Large intestine (tissue), 3 donors: ENCODE measurements around the gene RNLS. TPM values are rescaled to one million over a fixed set of nuclear protein-coding genes. Genes with fewer than 3 reads are reported as not detected.
"Not testable (repeated sequence)": the region's sequence is repeated elsewhere in the genome, so short reads cannot be mapped to it uniquely, and the experiment has no call there.

Experiments used
- DNase-seq, 2 donors: peaks; one replicate each; pipeline versions ENCODE4 v3.0.0 to v3.0.0-alpha.2; 2013
- H3K27ac ChIP-seq: one replicate; pipeline ENCODE4 v1.5.1; 2013; ENCODE audit warnings: low read length
- H3K27me3 ChIP-seq: 2 replicates; pipeline ENCODE4 v1.6.1; 2013; ENCODE audit warnings: low read length; ENCODE audit not compliant: control insufficient read depth, insufficient read depth
- H3K36me3 ChIP-seq: 2 replicates; pipeline ENCODE4 v1.6.1; 2013; ENCODE audit warnings: low read length; ENCODE audit not compliant: control insufficient read depth, insufficient read depth
- H3K4me1 ChIP-seq: one replicate; pipeline ENCODE4 v1.6.1; 2013; ENCODE audit warnings: low read length; ENCODE audit not compliant: control insufficient read depth, insufficient read depth
- H3K4me3 ChIP-seq: one replicate; pipeline ENCODE4 v1.5.1; 2013; ENCODE audit warnings: low read length
- H3K9me3 ChIP-seq: one replicate; pipeline ENCODE4 v1.6.1; 2013; ENCODE audit warnings: mild to moderate bottlenecking, low read depth, low read length, moderate library complexity; ENCODE audit not compliant: control insufficient read depth
- WGBS: methylation state at CpG from one replicate; pipeline ENCODE4 v1.1.5; 2013; ENCODE audit warnings: low lambda C conversion rate; ENCODE audit not compliant: insufficient coverage; 5-methylcytosine and 5-hydroxymethylcytosine counted together
- polyA plus RNA-seq: library from polyadenylated mRNA; unstranded; fragments of 120-200 nt; gene quantifications from one replicate; pipeline ENCODE4 v1.2.1, GENCODE V29; 2013

The RNLS gene
- polyA plus RNA-seq, 1 donor = 19.5 TPM

DNA sequence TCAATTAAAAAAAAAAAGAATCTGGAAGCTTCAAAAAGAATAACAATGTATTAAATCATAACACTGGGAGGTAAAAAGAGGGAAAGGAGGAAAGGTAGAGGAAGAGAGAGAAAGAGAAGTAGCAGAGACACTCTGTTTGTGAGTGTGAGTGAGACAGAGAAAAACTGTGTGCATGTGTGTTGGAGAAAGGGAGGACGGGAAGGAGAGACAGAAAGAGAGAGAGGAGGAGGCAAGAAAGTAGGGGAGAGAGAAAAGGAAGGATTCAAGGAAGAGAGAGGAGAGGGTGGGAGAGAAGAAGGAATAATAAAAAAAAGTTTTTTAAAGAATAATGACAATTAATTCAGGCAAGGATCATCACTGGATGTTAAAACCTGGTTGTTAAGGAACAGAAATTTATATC, 77.9 kb downstream of the RNLS start:
- no peak overlapping the region for H3K4me3 ChIP-seq
- no peaks in the 10 kb centered on the region for H3K4me1 ChIP-seq
- no peak overlapping the region for H3K27ac ChIP-seq
- H3K36me3 ChIP-seq = no peaks in the 10 kb centered on the region
- no peaks in the 10 kb centered on the region for H3K27me3 ChIP-seq
- WGBS = 85% methylated on average over 1 of the region's 1 CpG
- H3K9me3 ChIP-seq = no peaks in the 10 kb centered on the region
- DNase-seq = no peak

DNA sequence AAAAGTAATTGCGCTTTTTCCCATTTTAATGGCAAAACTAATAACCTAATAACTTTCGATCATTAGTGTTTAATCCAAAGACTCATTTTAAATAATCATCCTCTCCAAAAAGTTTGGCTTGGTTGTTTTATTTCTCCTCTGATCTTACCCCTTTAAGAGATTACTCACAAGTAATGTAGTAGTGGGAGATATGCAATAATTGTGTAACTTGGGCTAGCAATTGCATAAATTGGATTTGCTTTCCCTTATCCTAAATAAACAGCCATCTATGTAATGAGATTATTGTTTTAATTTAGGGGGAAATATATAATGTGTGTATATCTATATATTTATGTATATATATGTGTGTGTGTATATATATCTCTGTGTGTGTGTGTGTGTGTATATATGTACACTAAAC, 82.5 kb downstream of the RNLS start:
- DNase-seq = no peak
- H3K27me3 ChIP-seq = no peaks in the 10 kb centered on the region
- WGBS = no CpG with 5 or more reads among the region's 2 CpGs
- H3K27ac ChIP-seq = no peak overlapping the region
- H3K4me3 ChIP-seq = no peak overlapping the region
- no peaks in the 10 kb centered on the region for H3K4me1 ChIP-seq
- no peaks in the 10 kb centered on the region for H3K9me3 ChIP-seq
- H3K36me3 ChIP-seq = no peaks in the 10 kb centered on the region

DNA sequence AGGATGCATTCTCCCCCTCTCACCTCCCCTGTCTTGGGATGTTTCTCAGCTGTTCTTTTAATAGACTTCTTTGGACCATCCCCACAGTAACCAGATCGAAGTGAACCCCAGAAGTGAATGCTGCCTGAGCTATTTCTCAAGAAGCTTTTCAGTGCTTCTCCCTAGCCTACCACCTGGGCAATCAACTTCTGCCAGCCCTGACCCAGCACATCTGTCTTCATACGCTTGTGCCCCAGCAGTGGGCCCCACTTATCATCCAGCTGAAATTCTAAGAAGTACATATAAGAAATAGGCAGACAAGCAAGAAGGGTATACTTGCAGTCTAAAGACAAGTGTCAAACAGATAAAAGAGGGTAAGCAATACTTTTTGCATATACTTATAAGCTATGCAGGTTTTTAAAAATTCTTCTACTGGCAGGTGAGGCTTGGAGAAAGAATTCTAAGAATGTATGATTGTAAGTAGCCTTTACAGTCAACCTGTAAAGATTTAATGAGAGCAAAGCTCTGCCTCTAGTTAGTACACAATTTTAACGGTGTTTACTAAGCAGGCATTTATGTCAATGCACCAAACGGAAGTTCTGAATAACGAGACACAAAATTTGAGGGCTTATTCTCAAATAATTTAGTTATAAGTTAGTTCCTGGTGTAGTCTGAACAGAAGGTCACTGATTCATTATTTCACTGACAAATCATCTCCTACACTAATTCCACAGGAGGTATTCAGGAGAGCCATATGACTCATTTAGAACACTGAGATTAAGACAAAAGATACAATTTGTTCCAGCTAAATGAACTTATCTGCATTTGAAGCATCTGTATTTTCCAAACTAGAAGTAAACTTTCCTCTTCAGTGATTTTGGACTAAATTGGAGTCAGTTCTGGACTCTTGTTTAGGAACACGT, 83.3 kb downstream of the RNLS start:
- Histone ChIP-seq H3K9me3 (no peaks in the 10 kb centered on the region), H3K27me3 (no peaks in the 10 kb centered on the region), H3K4me1 (no peaks in the 10 kb centered on the region), H3K27ac (no peak overlapping the region), H3K36me3 (no peaks in the 10 kb centered on the region), H3K4me3 (no peak overlapping the region)
- DNase-seq = no peak
- 88% methylated on average over 1 of the region's 6 CpGs for WGBS

DNA sequence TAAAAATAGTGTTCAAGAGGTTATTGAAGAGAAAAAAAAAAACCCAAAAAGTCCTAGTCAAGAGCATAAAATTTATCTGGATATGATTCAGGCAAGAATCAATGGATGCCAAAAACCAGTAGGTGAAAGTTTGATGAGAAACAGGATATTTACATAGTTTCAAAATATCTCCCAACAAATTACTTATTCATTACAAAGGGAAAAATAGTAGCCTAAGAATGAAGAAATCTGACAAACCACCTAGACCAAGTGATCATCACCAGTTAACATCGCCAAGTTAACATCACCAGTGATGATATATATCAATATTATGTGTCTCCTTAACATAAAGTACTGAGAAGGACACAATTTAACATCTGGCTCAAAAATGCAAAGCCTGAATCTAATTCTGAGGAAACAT, 85.2 kb downstream of the RNLS start:
- no peak overlapping the region for H3K27ac ChIP-seq
- H3K36me3 ChIP-seq = no peaks in the 10 kb centered on the region
- WGBS = no CpG with 5 or more reads among the region's 1 CpG
- no peak for DNase-seq
- no peaks in the 10 kb centered on the region for H3K9me3 ChIP-seq
- no peak overlapping the region for H3K4me3 ChIP-seq
- no peaks in the 10 kb centered on the region for H3K27me3 ChIP-seq
- no peaks in the 10 kb centered on the region for H3K4me1 ChIP-seq

DNA sequence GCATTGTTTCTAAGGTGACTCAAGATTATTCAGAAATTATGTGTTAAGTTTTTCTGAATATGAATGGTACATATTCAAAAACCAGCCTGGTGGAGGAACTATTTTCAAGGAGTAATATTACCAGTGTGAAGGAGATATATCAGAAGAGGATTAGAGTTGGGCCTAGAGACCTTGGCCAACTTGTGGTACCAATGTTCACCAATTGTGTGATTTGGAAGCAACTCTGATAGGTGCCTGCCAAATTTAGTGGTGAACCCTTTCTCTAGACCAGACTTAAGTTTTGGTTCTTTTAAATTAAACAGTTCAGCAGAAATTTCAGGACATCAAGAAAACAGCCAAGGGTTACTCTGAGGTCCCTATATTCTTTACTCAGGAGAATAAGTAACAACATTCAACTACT, 88.6 kb downstream of the RNLS start:
- Histone ChIP-seq H3K27ac (no peak overlapping the region), H3K27me3 (no peaks in the 10 kb centered on the region), H3K4me1 (no peaks in the 10 kb centered on the region), H3K4me3 (no peak overlapping the region), H3K36me3 (no peaks in the 10 kb centered on the region), H3K9me3 (no peaks in the 10 kb centered on the region)
- DNase-seq = no peak

DNA sequence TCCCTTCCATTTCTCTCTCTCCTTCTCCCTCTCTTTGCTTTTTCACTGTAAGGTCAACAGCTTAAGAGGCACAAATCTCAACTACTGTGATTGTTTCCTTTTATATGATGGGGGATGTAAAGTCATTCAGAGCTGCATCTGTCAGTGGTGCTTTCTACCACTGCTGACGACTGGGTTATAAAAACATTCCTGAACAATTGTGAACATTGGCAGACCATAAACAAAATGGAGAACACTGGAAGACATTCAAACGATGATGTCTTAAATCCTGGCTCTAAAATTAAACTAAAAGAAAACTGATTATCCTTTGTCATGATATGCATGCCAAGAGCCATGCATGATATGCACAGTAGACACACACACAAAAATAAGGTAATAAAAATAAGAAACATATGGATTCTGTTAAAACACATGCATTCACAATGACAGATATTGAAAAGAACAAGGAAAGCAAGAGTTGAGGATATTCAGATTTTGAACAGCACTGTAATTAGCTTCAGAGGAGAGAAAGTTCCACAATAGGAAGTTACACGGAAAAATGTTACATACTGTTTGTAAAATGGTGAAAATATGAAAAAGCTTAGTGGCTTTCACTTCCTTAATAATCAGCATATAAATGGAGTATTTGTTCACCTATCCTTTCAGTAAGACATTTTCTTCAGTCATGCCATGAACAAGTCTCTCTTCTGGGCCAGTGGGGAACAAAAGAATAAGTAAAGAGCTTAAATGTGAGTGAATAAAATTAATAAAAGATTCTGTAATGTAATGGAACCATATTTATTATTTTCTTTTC, 89.2 kb downstream of the RNLS start:
- Histone ChIP-seq H3K27ac (no peak overlapping the region), H3K36me3 (no peaks in the 10 kb centered on the region), H3K9me3 (no peaks in the 10 kb centered on the region), H3K27me3 (no peaks in the 10 kb centered on the region), H3K4me3 (no peak overlapping the region), H3K4me1 (no peaks in the 10 kb centered on the region)
- 64% methylated on average over 2 of the region's 3 CpGs for WGBS
- no peak for DNase-seq

DNA sequence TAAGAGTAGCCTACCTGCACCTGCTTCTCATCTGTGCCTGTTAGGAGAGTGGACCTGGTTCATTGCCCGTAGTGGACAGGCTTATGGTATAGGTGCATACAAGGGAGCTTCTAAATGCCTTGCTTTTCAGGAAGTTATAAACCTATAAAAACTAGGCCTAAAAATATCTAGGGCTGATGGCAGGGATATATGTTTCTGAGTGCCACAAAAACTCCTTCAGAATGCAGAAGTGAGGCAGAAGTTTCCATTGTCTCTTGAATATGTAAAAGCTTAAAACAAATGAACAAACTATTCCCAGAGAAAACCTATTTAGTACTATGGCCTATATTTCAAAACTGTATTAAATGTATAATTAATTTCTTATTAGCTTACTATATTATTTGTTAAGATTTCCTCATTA, 91.8 kb downstream of the RNLS start:
- Histone ChIP-seq H3K27me3 (no peaks in the 10 kb centered on the region), H3K36me3 (no peaks in the 10 kb centered on the region), H3K4me3 (no peak overlapping the region), H3K9me3 (no peaks in the 10 kb centered on the region), H3K27ac (no peak overlapping the region), H3K4me1 (no peaks in the 10 kb centered on the region)
- no CpG with 5 or more reads among the region's 1 CpG for WGBS
- DNase-seq = no peak

DNA sequence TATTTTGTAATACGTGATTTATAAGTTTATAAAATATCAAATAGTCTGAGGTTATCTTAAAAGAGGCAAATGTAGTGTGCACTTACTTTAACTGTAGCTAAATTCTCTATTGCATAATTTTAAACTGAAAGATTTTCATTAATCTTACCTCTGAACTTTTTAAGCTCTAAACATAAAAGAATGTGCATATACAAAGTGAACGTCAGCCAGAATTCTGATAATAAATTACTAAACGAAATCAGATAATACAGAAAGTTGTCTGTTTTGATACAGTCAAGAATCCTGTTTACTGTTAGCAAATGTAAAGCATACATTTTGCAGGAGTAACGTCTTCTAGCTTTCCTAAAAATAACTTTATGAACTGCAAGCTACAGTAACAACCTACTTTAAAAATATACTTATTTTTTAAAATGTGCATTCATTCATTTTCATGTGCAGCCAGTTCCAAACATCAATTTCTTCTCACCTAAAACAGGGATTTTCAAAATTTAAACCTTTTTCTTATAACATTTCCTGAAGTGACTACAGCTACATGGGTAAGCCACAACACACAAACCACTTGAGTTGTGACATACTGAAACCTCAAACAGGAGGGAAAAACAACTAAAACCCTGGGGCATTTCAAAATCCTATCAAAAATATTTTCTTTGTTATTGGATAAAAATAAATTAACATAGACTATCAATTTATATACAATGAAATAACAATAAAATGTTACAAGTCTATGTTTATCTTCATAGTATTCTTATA, 92.7 kb downstream of the RNLS start:
- no peaks in the 10 kb centered on the region for H3K36me3 ChIP-seq
- no peak for DNase-seq
- 93% methylated on average over 3 of the region's 4 CpGs for WGBS

DNA sequence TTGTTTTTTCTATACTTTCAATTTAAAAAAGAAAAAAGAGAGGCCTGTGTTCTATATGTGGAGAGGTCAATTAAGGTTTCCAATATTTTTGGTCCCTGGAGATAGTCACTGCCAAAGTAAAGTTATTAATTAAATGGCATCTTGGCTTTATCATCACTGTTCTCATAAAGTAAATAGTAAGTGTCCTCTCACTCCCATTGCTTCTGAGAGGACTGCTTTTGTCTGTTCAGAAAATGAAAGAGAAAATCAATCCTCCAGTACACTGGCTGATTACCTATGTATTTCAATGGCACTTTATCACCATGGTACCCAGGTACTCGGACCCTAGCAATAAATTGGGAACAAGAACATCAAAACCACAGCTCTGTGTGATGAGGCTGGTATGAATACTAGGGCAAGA, 94.0 kb downstream of the RNLS start:
- no peak for DNase-seq
- H3K27ac ChIP-seq = no peak overlapping the region
- H3K36me3 ChIP-seq = no peaks in the 10 kb centered on the region
- H3K9me3 ChIP-seq = no peaks in the 10 kb centered on the region
- no peak overlapping the region for H3K4me3 ChIP-seq
- no peaks in the 10 kb centered on the region for H3K4me1 ChIP-seq
- no peaks in the 10 kb centered on the region for H3K27me3 ChIP-seq
- WGBS = no CpG with 5 or more reads among the region's 1 CpG

More for the DNA sequence above, 92.7 kb downstream of the RNLS start:
- Histone ChIP-seq H3K4me1 (no peaks in the 10 kb centered on the region), H3K4me3 (no peak overlapping the region), H3K27me3 (no peaks in the 10 kb centered on the region), H3K27ac (no peak overlapping the region), H3K9me3 (no peaks in the 10 kb centered on the region)

DNA sequence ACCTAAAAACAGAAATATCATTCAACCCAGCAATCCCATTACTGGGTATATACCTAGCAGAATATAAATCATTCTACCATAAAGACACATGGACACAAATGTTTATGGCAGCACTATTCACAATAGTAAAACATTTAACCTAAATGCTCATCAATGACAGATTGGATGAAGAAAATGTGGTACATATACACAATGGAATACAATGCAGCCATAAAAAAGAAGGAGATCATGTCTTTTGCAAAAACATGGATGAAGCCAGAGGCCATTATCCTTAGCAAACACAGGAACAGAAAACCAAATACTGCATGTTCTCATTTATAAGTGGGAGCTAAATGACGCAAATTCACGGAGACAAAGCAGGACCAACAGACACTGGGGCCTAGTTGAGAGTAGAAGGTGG, 96.3 kb downstream of the RNLS start:
- H3K4me3 ChIP-seq, H3K36me3 ChIP-seq, H3K9me3 ChIP-seq, H3K27me3 ChIP-seq, DNase-seq, H3K27ac ChIP-seq, H3K4me1 ChIP-seq: not testable (repeated sequence)
- no CpG with 5 or more reads among the region's 2 CpGs for WGBS
